Mesodermal cell (in vitro differentiated cells): Measurements from ENCODE around the gene PTPRN2.

Source experiments
- H3K27ac ChIP-seq: 2 replicates; pipeline ENCODE4 v1.7.0; 2013; ENCODE audit warnings: mild to moderate bottlenecking, low read depth, low read length, moderate library complexity; ENCODE audit not compliant: severe bottlenecking
- H3K36me3 ChIP-seq: 2 replicates; pipeline ENCODE4 v1.7.1; 2013; ENCODE audit warnings: mild to moderate bottlenecking, low read length, moderate library complexity; ENCODE audit not compliant: control insufficient read depth, insufficient read depth
- H3K4me1 ChIP-seq: one replicate; pipeline ENCODE4 v1.7.1; 2013; ENCODE audit warnings: mild to moderate bottlenecking, low read length; ENCODE audit not compliant: insufficient read depth, control insufficient read depth, poor library complexity, severe bottlenecking
- H3K4me3 ChIP-seq: 2 replicates; pipeline ENCODE4 v1.7.0; 2013; ENCODE audit warnings: low read length, control low read depth, mild to moderate bottlenecking; ENCODE audit not compliant: insufficient read depth, poor library complexity, severe bottlenecking; ENCODE audit errors: extremely low read depth
- H3K9me3 ChIP-seq: 2 replicates; pipeline ENCODE4 v1.7.1; 2013; ENCODE audit warnings: mild to moderate bottlenecking, low read length, moderate library complexity; ENCODE audit not compliant: control insufficient read depth
- WGBS, 2 experiments: methylation state at CpG; one replicate each; pipeline ENCODE4 v1.1.5; 2013; ENCODE audit warnings: missing lambda C conversion rate in 2 of 2; ENCODE audit not compliant: insufficient coverage in 2 of 2; 5-methylcytosine and 5-hydroxymethylcytosine counted together

The PTPRN2 gene

DNA sequence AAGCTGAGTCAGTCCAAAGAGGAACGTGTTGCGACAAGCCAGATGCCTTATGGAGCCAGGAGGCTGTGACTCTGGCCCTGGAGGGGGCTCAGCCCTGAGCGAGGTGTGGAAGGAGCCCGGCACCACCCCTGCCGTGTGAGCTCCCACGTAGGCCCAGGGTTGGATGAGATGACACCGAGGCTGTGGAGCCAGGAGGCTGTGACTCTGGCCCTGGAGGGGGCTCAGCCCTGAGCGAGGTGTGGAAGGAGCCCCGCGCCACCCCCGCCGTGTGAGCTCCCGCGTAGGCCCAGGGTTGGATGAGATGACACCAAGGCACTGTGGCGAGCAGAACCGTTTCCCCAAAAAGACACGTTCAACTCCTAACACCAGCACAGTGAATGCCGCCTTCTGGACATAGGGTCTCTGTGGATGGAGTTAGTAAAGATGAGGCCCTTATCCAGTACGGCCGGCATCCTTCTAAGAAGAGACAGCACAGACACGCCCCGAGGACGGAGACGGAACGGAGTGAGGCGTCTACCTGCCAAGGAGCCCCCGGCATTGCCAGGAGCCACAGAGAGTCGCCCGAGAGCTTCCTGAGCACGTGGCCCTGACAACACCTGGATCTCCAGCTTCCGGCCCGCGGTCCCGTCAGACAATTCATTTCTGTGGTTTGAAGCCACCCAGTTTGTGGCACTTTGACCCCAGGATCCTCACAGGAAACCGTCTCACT lies 778.3 kb downstream of the PTPRN2 start:
- Histone ChIP-seq H3K4me3 (no peak overlapping the region), H3K27ac (no peak overlapping the region), H3K9me3 (peaks cover 75% of the 10 kb centered on the region), H3K4me1 (no peaks in the 10 kb centered on the region), H3K36me3 (no peaks in the 10 kb centered on the region)
- WGBS, 2 experiments = 81 to 87% methylated on average over 19 to 32 of the region's 35 CpGs

GRCh38 chr7:157808042-157808441 lies 779.6 kb downstream of the PTPRN2 start:
- H3K4me3 ChIP-seq = no peak overlapping the region
- no peaks in the 10 kb centered on the region for H3K4me1 ChIP-seq
- 78 to 82% methylated on average over 5 to 7 of the region's 9 CpGs for WGBS, 2 experiments
- no peaks in the 10 kb centered on the region for H3K36me3 ChIP-seq
- H3K9me3 ChIP-seq = peaks cover 75% of the 10 kb centered on the region
- H3K27ac ChIP-seq = no peak overlapping the region

- peaks cover 71% of the 10 kb centered on the region for H3K9me3 ChIP-seq
Observed at GRCh38 chr7:157807510-157807909, 780.1 kb downstream of the PTPRN2 start.

DNA sequence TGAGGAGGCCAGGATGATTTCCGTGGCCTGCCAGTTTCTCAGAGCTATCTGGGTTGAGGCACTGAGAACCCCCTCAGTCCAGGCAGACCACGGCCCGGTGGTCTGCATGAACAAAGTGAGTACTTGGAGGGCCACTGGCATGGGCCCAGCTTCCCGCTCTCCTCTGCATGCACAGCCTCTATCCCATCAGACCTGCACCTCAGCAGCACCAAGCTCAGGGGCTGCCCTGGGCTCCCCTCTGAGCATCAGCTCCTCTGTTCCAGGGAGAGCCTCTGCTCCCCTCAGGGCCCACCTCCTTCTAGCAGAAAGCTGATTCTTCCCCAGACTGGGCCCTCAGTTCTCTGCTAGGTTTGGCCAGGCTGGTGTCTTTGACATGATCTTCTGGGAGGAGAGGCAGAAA lies 780.9 kb downstream of the PTPRN2 start:
- no peaks in the 10 kb centered on the region for H3K36me3 ChIP-seq
- peaks cover 75% of the 10 kb centered on the region for H3K9me3 ChIP-seq
- no peak overlapping the region for H3K27ac ChIP-seq
- H3K4me1 ChIP-seq = no peaks in the 10 kb centered on the region
- H3K4me3 ChIP-seq = no peak overlapping the region
- 48 to 75% methylated on average over 2 to 4 of the region's 4 CpGs for WGBS, 2 experiments

More at GRCh38 chr7:157807510-157807909, 780.1 kb downstream of the PTPRN2 start:
- WGBS, 2 experiments = 89% methylated on average over 1 to 3 of the region's 4 CpGs
- no peak overlapping the region for H3K4me3 ChIP-seq
- no peaks in the 10 kb centered on the region for H3K4me1 ChIP-seq
- no peaks in the 10 kb centered on the region for H3K36me3 ChIP-seq
- H3K27ac ChIP-seq = no peak overlapping the region

DNA sequence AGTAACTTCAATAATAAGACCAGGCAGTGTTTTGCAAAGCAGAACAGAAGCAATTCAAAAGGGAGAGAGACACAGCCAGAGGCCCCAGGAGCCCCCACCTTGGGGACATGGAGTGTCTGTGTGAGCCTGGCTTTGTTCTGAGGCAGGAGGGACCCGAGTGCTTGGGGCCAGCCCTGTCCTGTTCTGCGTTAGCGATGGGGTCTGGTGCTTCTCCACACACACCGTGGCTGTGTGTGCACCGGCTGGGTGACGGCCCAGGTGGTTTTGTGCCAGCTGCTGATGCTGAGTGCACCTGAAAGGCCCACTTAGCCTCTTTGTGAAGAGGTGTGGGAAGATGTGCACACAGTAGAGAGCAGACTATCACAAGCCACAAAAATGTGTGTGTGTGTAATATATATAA lies 781.9 kb downstream of the PTPRN2 start:
- H3K27ac ChIP-seq = no peak overlapping the region
- 69 to 75% methylated on average over 5 to 6 of the region's 6 CpGs for WGBS, 2 experiments
- H3K4me1 ChIP-seq = no peaks in the 10 kb centered on the region
- H3K9me3 ChIP-seq = peaks cover 68% of the 10 kb centered on the region
- no peak overlapping the region for H3K4me3 ChIP-seq
- H3K36me3 ChIP-seq = no peaks in the 10 kb centered on the region

DNA sequence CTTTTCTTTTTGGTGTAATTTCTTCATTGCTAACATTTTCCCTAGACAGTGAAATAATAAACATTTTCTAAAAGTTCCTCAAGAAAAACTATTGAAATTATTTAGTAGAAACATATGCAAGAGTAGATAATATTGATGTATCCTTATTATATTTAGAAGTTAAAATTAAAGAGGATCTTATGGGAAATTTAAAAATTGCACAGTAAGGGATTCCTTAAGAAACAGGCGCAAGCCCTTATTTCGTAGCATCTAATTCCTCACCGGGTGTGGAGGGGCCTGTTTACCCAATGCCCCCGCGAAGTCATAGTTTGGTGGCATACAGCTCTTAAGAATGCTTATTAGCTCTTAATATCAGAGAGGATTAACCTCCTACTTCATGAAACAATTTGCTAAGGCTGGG lies 783.7 kb downstream of the PTPRN2 start:
- no peak overlapping the region for H3K4me3 ChIP-seq
- H3K27ac ChIP-seq = no peak overlapping the region
- H3K9me3 ChIP-seq = peaks cover 66% of the 10 kb centered on the region
- no peaks in the 10 kb centered on the region for H3K4me1 ChIP-seq
- no peaks in the 10 kb centered on the region for H3K36me3 ChIP-seq
- 70 to 76% methylated on average over 3 of the region's 5 CpGs for WGBS, 2 experiments

GRCh38 chr7:157801971-157802675 lies 785.5 kb downstream of the PTPRN2 start:
- Histone ChIP-seq H3K4me1 (no peaks in the 10 kb centered on the region), H3K36me3 (no peaks in the 10 kb centered on the region), H3K27ac (no peak overlapping the region), H3K9me3 (peaks cover 56% of the 10 kb centered on the region), H3K4me3 (no peak overlapping the region)
- WGBS, 2 experiments = 83 to 84% methylated on average over 36 to 37 of the region's 42 CpGs

DNA sequence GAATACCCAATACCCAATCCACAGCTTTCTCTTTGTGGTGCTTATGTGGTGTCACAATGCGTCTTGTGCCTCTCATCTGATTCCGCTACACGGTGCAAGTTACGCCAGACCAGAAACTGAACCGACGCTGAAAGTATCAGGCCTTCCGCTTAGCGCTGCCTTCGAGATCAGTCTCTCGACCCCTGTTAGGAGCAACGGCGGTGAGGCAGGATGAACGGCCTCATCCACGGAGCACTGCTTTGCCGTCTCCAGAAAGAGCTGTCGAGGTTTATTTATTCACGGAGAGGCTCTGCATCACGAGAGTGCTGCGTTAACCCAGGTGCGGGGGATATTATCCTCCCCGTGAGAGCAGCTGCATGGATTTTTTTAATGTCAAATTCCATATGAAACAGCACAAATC lies 786.5 kb downstream of the PTPRN2 start:
- Histone ChIP-seq H3K27ac (no peak overlapping the region), H3K36me3 (no peaks in the 10 kb centered on the region), H3K9me3 (peaks cover 60% of the 10 kb centered on the region), H3K4me1 (no peaks in the 10 kb centered on the region), H3K4me3 (no peak overlapping the region)
- 84 to 93% methylated on average over 12 to 21 of the region's 21 CpGs for WGBS, 2 experiments

GRCh38 chr7:157800281-157800680 lies 787.3 kb downstream of the PTPRN2 start:
- Histone ChIP-seq H3K4me3 (no peak overlapping the region), H3K27ac (no peak overlapping the region), H3K9me3 (peaks cover 64% of the 10 kb centered on the region), H3K36me3 (no peaks in the 10 kb centered on the region), H3K4me1 (no peaks in the 10 kb centered on the region)
- WGBS, 2 experiments = 80 to 84% methylated on average over 8 to 10 of the region's 15 CpGs

DNA sequence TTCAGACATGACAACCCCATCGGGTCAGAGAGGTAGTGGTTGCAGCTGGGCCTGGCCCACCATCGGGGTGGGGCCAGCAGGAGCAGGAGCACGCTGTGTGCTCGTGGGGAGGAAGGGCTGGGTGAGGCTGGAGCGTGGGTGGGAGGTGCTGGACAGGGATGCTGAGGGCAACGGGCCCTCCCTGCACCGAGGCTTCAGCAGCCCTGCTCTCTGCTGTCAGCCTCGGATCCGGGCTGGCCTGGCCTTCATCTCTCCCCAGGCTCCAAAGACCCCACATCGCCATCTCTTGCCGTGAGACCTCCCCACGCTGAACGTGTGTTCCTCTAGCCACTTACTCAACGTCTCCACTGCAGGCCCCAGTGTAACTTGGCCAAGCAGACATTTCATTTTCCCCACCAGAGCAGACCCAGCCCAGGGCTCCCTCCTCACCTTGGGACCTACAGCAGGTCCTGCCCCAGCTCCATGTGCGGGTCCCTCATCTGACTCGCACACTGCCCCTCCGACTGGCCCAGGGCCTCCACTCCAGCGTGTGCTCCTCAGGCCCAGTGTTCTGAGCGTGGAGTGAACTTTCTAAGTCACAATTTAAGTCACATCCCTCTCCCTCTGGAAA lies 788.4 kb downstream of the PTPRN2 start:
- Histone ChIP-seq H3K27ac (no peak overlapping the region), H3K9me3 (peaks cover 61% of the 10 kb centered on the region), H3K4me3 (no peak overlapping the region), H3K36me3 (no peaks in the 10 kb centered on the region), H3K4me1 (no peaks in the 10 kb centered on the region)
- WGBS, 2 experiments = 62 to 72% methylated on average over 17 of the region's 19 CpGs

- Histone ChIP-seq H3K4me3 (no peak overlapping the region), H3K4me1 (no peaks in the 10 kb centered on the region), H3K9me3 (peaks cover 67% of the 10 kb centered on the region), H3K27ac (no peak overlapping the region), H3K36me3 (no peaks in the 10 kb centered on the region)
- 72 to 76% methylated on average over 12 of the region's 12 CpGs for WGBS, 2 experiments
Observed at GRCh38 chr7:157797361-157797760, 790.3 kb downstream of the PTPRN2 start.
